ENCODE measurements around the gene ARL10.
A peak's percentile ranks its signal among the peaks of the same experiment; 100 is the strongest.

The ARL10 gene

GRCh38 chr5:176352116-176352878 lies 13.0 kb upstream of the ARL10 start:
- Histone ChIP-seq H3K27ac (ENCODE audit: extremely low read depth, low read depth, low read length) (no peak overlapping the region), H3K4me3 (ENCODE audit: low read depth, low read length) (no peak overlapping the region), H3K4me1 (ENCODE audit: control insufficient read depth, insufficient read depth, low read length) (no peaks in the 10 kb centered on the region; the same call in 1 of the 2 replicates), H3K9me3 (ENCODE audit: control insufficient read depth, insufficient read depth, low read depth, low read length) (no peaks in the 10 kb centered on the region), H3K36me3 (ENCODE audit: control insufficient read depth in 2 of 2, insufficient read depth in 1 of 2, low read length in 2 of 2) (peaks cover 31 to 99% of the 10 kb centered on the region in 2 experiments)
- POLR2A ChIA-PET = interaction anchor here (0.7 to 2.5 kb wide), 4 partner anchors 9 to 185 kb away, joined by 3 to 24 read pairs (median 4); partner anchors contain the start of genes KIAA1191 and RNF44
- CTCF ChIA-PET = no interaction called here
- TF ChIP-seq ZNF777 (tag by site-specific recombination; IDR thresholded peaks at IDR 0.05; ENCODE audit: borderline replicate concordance) = no peak
- TF ChIP-seq, protein P1, sequence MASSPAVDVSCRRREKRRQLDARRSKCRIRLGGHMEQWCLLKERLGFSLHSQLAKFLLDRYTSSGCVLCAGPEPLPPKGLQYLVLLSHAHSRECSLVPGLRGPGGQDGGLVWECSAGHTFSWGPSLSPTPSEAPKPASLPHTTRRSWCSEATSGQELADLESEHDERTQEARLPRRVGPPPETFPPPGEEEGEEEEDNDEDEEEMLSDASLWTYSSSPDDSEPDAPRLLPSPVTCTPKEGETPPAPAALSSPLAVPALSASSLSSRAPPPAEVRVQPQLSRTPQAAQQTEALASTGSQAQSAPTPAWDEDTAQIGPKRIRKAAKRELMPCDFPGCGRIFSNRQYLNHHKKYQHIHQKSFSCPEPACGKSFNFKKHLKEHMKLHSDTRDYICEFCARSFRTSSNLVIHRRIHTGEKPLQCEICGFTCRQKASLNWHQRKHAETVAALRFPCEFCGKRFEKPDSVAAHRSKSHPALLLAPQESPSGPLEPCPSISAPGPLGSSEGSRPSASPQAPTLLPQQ (tag by site-specific recombination; IDR thresholded peaks at IDR 0.05) = peak; percentile 69; the same call in 1 of the 2 replicates
- 0 out of 2 replicates have a peak, but pooled peaks have one; percentile 34 for TF ChIP-seq ZNF629 (tag by site-specific recombination; IDR thresholded peaks at IDR 0.05)
- TF ChIP-seq ZFP37 (tag by site-specific recombination; IDR thresholded peaks at IDR 0.05) = 0 out of 2 replicates have a peak, but pooled peaks have one; percentile 15
- TF ChIP-seq KLF17 (tag by site-specific recombination; IDR thresholded peaks at IDR 0.05) = no peak
- peak; percentile 69; the same call in 1 of the 2 replicates for TF ChIP-seq ZNF362 (tag by site-specific recombination; IDR thresholded peaks at IDR 0.05)

GRCh38 chr5:176353533-176353932 lies 11.8 kb upstream of the ARL10 start:
- Histone ChIP-seq H3K36me3 (ENCODE audit: control insufficient read depth in 2 of 2, insufficient read depth in 1 of 2, low read length in 2 of 2) (peaks cover 36 to 99% of the 10 kb centered on the region in 2 experiments), H3K4me3 (ENCODE audit: low read depth, low read length) (no peak overlapping the region), H3K27ac (ENCODE audit: extremely low read depth, low read depth, low read length) (no peak overlapping the region), H3K9me3 (ENCODE audit: control insufficient read depth, insufficient read depth, low read depth, low read length) (no peaks in the 10 kb centered on the region), H3K4me1 (ENCODE audit: control insufficient read depth, insufficient read depth, low read length) (no peaks in the 10 kb centered on the region; the same call in 1 of the 2 replicates)
- TF ChIP-seq PRDM1 (tag by site-specific recombination; IDR thresholded peaks at IDR 0.05) = peak; percentile 51; the same call in 1 of the 2 replicates
- TF ChIP-seq ZSCAN4 (tag by site-specific recombination; IDR thresholded peaks at IDR 0.05) = no peak
- CTCF ChIA-PET = interaction anchor here (0.6 kb wide), 1 partner anchor 307 kb away, joined by 3 read pairs; no protein-coding TSS in a partner anchor
- POLR2A ChIA-PET = interaction anchor here (0.6 to 1.6 kb wide), 2 partner anchors 9 to 60 kb away, joined by 3 to 5 read pairs; no protein-coding TSS in a partner anchor

- Histone ChIP-seq H3K9me3 (ENCODE audit: control insufficient read depth, insufficient read depth, low read depth, low read length) (no peaks in the 10 kb centered on the region), H3K36me3 (ENCODE audit: control insufficient read depth in 2 of 2, insufficient read depth in 1 of 2, low read length in 2 of 2) (peaks cover 24 to 86% of the 10 kb centered on the region in 2 experiments), H3K27ac (ENCODE audit: extremely low read depth, low read depth, low read length) (no peak overlapping the region), H3K4me1 (ENCODE audit: control insufficient read depth, insufficient read depth, low read length) (no peaks in the 10 kb centered on the region; the same call in 1 of the 2 replicates), H3K4me3 (ENCODE audit: low read depth, low read length) (no peak overlapping the region)
- ChIA-PET POLR2A (interaction anchor here (0.6 kb wide), 1 partner anchor 670 kb away, joined by 3 read pairs; no protein-coding TSS in a partner anchor), CTCF (interaction anchor here (0.6 kb wide), 2 partner anchors 277 to 838 kb away, joined by 3 to 4 read pairs; no protein-coding TSS in a partner anchor)
- TF ChIP-seq TCF7L2 (IDR thresholded peaks at IDR 0.05; ENCODE audit: borderline replicate concordance, low read depth, low read length) = no peak
- TF ChIP-seq ZIC2 (tag by site-specific recombination; IDR thresholded peaks at IDR 0.05) = peak; percentile 70
- TF ChIP-seq ZNF174 (tag by site-specific recombination; IDR thresholded peaks at IDR 0.05) = no peak
- TF ChIP-seq ZNF664 (tag by site-specific recombination; IDR thresholded peaks at IDR 0.05) = 0 out of 2 replicates have a peak, but pooled peaks have one; percentile 24
- TF ChIP-seq ZNF580 (tag by site-specific recombination; IDR thresholded peaks at IDR 0.05) = no peak
- no peak for TF ChIP-seq ZNF777 (tag by site-specific recombination; IDR thresholded peaks at IDR 0.05; ENCODE audit: borderline replicate concordance)
- no peak for TF ChIP-seq ZNF37A (tag by site-specific recombination; IDR thresholded peaks at IDR 0.05)
- no peak for TF ChIP-seq ZNF561 (tag by site-specific recombination; IDR thresholded peaks at IDR 0.05; ENCODE audit: borderline replicate concordance)
- TF ChIP-seq ZBTB6 (tag by site-specific recombination; IDR thresholded peaks at IDR 0.05) = peak; percentile 73; the same call in 1 of the 2 replicates
- 0 out of 2 replicates have a peak, but pooled peaks have one; percentile 23 for TF ChIP-seq ZNF600 (tag by site-specific recombination; IDR thresholded peaks at IDR 0.05)
- 0 out of 2 replicates have a peak, but pooled peaks have one; percentile 35 for TF ChIP-seq GLIS1 (tag by site-specific recombination; IDR thresholded peaks at IDR 0.05)
Observed at GRCh38 chr5:176355400-176356178, 9.7 kb upstream of the ARL10 start.

All from HEK293 (cell line).